Activated T-cell treated with anti-CD3 and anti-CD28 coated beads for 24 hours (primary cell): ENCODE measurements around the gene PBOV1.
"Not testable (repeated sequence)": the region's sequence is repeated elsewhere in the genome, so short reads cannot be mapped to it uniquely, and the experiment has no call there.

Experiments
- DNase-seq: peaks from one replicate; pipeline ENCODE4 v3.0.0-alpha.2; 2020; ENCODE audit warnings: low read depth

PBOV1 gene

GRCh38 chr6:138238368-138238767 is 20.1 kb upstream of the PBOV1 start:
- no peak for DNase-seq

GRCh38 chr6:138237463-138237862 is 19.2 kb upstream of the PBOV1 start:
- DNase-seq = no peak

GRCh38 chr6:138235693-138236092 is 17.4 kb upstream of the PBOV1 start:
- no peak for DNase-seq

GRCh38 chr6:138235205-138235604 is 16.9 kb upstream of the PBOV1 start:
- DNase-seq = no peak

GRCh38 chr6:138234363-138234762 is 16.1 kb upstream of the PBOV1 start:
- DNase-seq = no peak

- no peak for DNase-seq
These were observed 13.1 kb upstream of the PBOV1 start for GRCh38 chr6:138231381-138231886.

- DNase-seq = no peak
These were observed 12.6 kb upstream of the PBOV1 start for GRCh38 chr6:138230759-138231380.

- no peak for DNase-seq
These were observed 11.9 kb upstream of the PBOV1 start for GRCh38 chr6:138230221-138230620.

- DNase-seq = no peak
These were observed 11.4 kb upstream of the PBOV1 start for GRCh38 chr6:138229663-138230179.

- no peak for DNase-seq
These were observed 10.8 kb upstream of the PBOV1 start for GRCh38 chr6:138229072-138229471.

GRCh38 chr6:138227316-138227781 is 9.1 kb upstream of the PBOV1 start:
- DNase-seq = no peak

- no peak for DNase-seq
These were observed 8.5 kb upstream of the PBOV1 start for GRCh38 chr6:138226700-138227315.

- no peak for DNase-seq
These were observed 7.7 kb upstream of the PBOV1 start for GRCh38 chr6:138225953-138226352.

GRCh38 chr6:138222901-138223546 is 4.7 kb upstream of the PBOV1 start:
- DNase-seq = no peak

GRCh38 chr6:138219901-138220300 is 1.6 kb upstream of the PBOV1 start:
- no peak for DNase-seq

GRCh38 chr6:138219398-138219797 is 1.1 kb upstream of the PBOV1 start:
- no peak for DNase-seq

GRCh38 chr6:138215093-138215782 is 3.1 kb downstream of the PBOV1 start:
- no peak for DNase-seq

- DNase-seq = not testable (repeated sequence)
These were observed 5.8 kb downstream of the PBOV1 start for GRCh38 chr6:138212530-138212929.

GRCh38 chr6:138211601-138212000 is 6.7 kb downstream of the PBOV1 start:
- DNase-seq = no peak

- no peak for DNase-seq
These were observed 7.2 kb downstream of the PBOV1 start for GRCh38 chr6:138211048-138211581.

GRCh38 chr6:138206862-138207261 is 11.4 kb downstream of the PBOV1 start:
- no peak for DNase-seq

- no peak for DNase-seq
These were observed 12.7 kb downstream of the PBOV1 start for GRCh38 chr6:138205437-138206094.
